Vagina (tissue), 2 donors: ENCODE data around the gene DDX10. TPM values are rescaled to one million over a fixed set of nuclear protein-coding genes. Genes with fewer than 3 reads are reported as not detected.
"Not testable (repeated sequence)": the region's sequence is repeated elsewhere in the genome, so short reads cannot be mapped to it uniquely, and the experiment has no call there.

Source experiments
- DNase-seq, 2 donors: peaks; one replicate each; pipeline ENCODE4 v3.0.0-alpha.2; 2017; ENCODE audit errors: extremely low spot score in 2 of 2
- H3K27ac ChIP-seq: fragments of 200-600 bp; sonication (generic); one replicate; pipeline ENCODE4 v1.5.1; 2019
- H3K27me3 ChIP-seq: fragments of 200-600 bp; sonication (generic); one replicate; pipeline ENCODE4 v1.5.1; 2019
- H3K36me3 ChIP-seq, 2 donors: fragments of 200-600 bp; sonication (generic); one replicate each; pipeline ENCODE4 v1.5.1; 2017 to 2019
- H3K4me1 ChIP-seq: fragments of 200-600 bp; sonication (generic); one replicate; pipeline ENCODE4 v1.5.1; 2019
- H3K4me3 ChIP-seq, 2 donors: fragments of 200-600 bp; sonication (generic); 1 replicate in 1 of 2; 2 replicates in 1 of 2; pipeline ENCODE4 v1.5.1; 2016 to 2019
- H3K9me3 ChIP-seq: fragments of 200-600 bp; sonication (generic); one replicate; pipeline ENCODE4 v1.5.1; 2019
- POLR2A ChIP-seq, 2 donors: fragments of 450-650 bp; IDR thresholded peaks; one replicate each; pipeline ENCODE4 v1.6.1; 2017; ENCODE audit warnings: antibody characterized with exemption in 2 of 2, mild to moderate bottlenecking in 2 of 2, moderate library complexity in 2 of 2
- POLR2AphosphoS5 ChIP-seq, 2 donors: sonication (generic); formaldehyde crosslinking; IDR thresholded peaks; one replicate each; pipeline ENCODE4 v1.9.0; 2017; ENCODE audit warnings: antibody characterized with exemption in 2 of 2, mild to moderate bottlenecking in 2 of 2, low read depth in 1 of 2; ENCODE audit not compliant: insufficient read depth in 1 of 2
- intact Hi-C: fragments of 100-400 bp; cut with DNase I; formaldehyde crosslinking; loops from one replicate; pipeline ENCODE4 v1.15.1; 2023
- total RNA-seq: library from RNA; depleted of rRNA; stranded (reverse); fragments of >200 nt; gene quantifications from one replicate; pipeline ENCODE4 v1.2.3, GENCODE V29; 2016
- TF ChIP-seq, protein P1 (sequence below), 3 experiments: fragments of 450-650 bp in 2 of 3; fragments of 200-600 bp in 1 of 3; sonication (generic) in 1 of 3; IDR thresholded peaks; one replicate each; pipeline ENCODE4 v1.5.1; 2017 to 2019; ENCODE audit warnings: antibody characterized with exemption in 3 of 3, mild to moderate bottlenecking in 2 of 3, moderate library complexity in 2 of 3

DDX10 gene
- total RNA-seq, 1 donor from 2014 or later: 23.8 TPM

DNA sequence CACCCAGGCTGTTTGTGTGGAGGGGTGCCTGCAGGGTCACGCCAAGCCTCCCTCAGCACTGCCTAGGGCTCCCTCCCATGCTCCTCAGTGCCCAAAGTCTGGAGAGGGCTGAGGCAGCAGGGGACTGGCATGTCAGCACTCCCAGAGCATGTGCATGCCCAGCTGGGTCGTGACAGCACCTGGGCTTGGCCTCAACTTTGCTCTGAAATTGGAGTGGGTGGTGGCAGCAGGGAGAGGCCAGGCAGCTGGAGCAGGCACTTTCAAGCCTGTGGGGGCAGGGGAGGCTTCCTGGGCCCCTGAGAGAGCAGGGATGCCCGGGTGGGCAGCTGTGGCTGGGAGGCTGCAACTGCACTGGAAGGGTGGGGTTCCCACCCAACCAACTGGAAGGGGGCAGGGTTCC lies 35.6 kb upstream of the DDX10 start:
- TF ChIP-seq POLR2A (IDR thresholded peaks at IDR 0.05): no peak
- TF ChIP-seq POLR2AphosphoS5 (IDR thresholded peaks at IDR 0.05; ENCODE audit: insufficient read depth in 1 of 2, low read depth in 1 of 2): no peak
- TF ChIP-seq, protein P1, sequence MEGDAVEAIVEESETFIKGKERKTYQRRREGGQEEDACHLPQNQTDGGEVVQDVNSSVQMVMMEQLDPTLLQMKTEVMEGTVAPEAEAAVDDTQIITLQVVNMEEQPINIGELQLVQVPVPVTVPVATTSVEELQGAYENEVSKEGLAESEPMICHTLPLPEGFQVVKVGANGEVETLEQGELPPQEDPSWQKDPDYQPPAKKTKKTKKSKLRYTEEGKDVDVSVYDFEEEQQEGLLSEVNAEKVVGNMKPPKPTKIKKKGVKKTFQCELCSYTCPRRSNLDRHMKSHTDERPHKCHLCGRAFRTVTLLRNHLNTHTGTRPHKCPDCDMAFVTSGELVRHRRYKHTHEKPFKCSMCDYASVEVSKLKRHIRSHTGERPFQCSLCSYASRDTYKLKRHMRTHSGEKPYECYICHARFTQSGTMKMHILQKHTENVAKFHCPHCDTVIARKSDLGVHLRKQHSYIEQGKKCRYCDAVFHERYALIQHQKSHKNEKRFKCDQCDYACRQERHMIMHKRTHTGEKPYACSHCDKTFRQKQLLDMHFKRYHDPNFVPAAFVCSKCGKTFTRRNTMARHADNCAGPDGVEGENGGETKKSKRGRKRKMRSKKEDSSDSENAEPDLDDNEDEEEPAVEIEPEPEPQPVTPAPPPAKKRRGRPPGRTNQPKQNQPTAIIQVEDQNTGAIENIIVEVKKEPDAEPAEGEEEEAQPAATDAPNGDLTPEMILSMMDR (IDR thresholded peaks at IDR 0.05): no peak
- H3K4me1 ChIP-seq: peaks cover 8% of the 10 kb centered on the region
- no peaks in the 10 kb centered on the region for H3K9me3 ChIP-seq
- H3K36me3 ChIP-seq: no peaks in the 10 kb centered on the region
- intact Hi-C loops: no loop called here
- H3K27me3 ChIP-seq: no peaks in the 10 kb centered on the region
- no peak overlapping the region for H3K27ac ChIP-seq
- no peak overlapping the region for H3K4me3 ChIP-seq
- no peak for DNase-seq

DNA sequence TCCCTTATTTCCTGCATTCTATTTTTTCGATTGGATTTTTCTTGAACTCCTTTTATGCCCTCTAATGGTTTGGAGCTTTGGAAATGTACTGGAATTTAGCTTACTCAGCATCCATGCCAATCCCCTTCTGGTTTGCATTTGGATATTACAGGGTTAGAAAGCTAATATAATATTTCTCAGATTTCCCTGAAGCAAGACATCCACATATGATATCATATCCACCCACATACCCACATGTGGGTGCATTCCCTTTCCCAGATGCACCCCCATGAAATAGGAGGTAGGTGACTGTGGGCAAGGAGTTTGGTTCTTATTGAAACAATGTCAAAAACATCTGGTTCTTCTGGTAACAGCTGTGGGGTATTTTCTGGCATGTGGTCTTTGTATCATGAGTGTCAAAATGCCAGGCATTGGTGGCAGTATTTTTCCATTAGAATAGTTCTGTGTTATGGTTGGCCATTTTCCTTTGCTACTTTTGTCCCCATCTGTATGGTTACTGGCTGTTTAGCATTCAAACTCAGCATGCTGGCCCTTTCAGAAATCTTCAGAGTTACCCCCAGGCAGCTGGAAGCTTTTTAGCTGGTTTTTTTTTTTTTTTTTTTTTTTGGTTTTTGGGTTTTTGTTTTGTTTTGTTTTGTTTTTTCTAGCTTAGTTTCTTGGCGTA lies 32.7 kb upstream of the DDX10 start:
- Histone ChIP-seq H3K4me3 (no peak overlapping the region), H3K4me1 (no peaks in the 10 kb centered on the region), H3K36me3 (no peaks in the 10 kb centered on the region), H3K27ac (no peak overlapping the region), H3K27me3 (no peaks in the 10 kb centered on the region), H3K9me3 (no peaks in the 10 kb centered on the region)
- no peak for DNase-seq
- TF ChIP-seq, protein P1 (IDR thresholded peaks at IDR 0.05): no peak
- TF ChIP-seq POLR2A (IDR thresholded peaks at IDR 0.05) (no peak), POLR2AphosphoS5 (IDR thresholded peaks at IDR 0.05; ENCODE audit: insufficient read depth in 1 of 2, low read depth in 1 of 2) (no peak)
- intact Hi-C loops: no loop called here

- no peak for DNase-seq
- TF ChIP-seq, protein P1 (IDR thresholded peaks at IDR 0.05): no peak
- TF ChIP-seq POLR2A (IDR thresholded peaks at IDR 0.05): no peak
- TF ChIP-seq POLR2AphosphoS5 (IDR thresholded peaks at IDR 0.05; ENCODE audit: insufficient read depth in 1 of 2, low read depth in 1 of 2): no peak
- no peak overlapping the region for H3K27ac ChIP-seq
- no peak overlapping the region for H3K4me3 ChIP-seq
- H3K9me3 ChIP-seq: no peaks in the 10 kb centered on the region
- no peaks in the 10 kb centered on the region for H3K4me1 ChIP-seq
- intact Hi-C loops: no loop called here
- no peaks in the 10 kb centered on the region for H3K36me3 ChIP-seq
- no peaks in the 10 kb centered on the region for H3K27me3 ChIP-seq
These were observed 29.8 kb upstream of the DDX10 start for GRCh38 chr11:108635106-108635505.

DNA sequence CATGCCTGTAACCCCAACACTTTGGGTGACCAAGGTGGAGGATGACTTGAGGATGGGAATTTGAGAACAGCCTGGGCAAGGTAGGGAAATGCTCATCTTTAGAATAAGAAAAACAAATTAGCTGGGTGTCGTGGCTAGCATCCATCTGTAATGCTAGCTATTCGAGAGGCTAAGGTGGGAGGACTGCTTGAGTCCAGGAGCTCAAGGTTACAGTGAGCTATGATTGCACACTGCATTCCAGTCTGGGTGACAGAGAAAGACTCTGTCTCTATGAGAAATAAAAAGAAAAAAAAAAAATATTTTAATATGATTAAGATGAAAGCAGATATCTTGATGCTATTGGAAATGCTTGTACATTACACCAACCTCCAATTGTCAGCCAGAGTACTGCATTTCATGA lies 28.6 kb upstream of the DDX10 start:
- H3K4me3 ChIP-seq: no peak overlapping the region
- intact Hi-C loops: no loop called here
- no peaks in the 10 kb centered on the region for H3K9me3 ChIP-seq
- no peaks in the 10 kb centered on the region for H3K36me3 ChIP-seq
- no peaks in the 10 kb centered on the region for H3K27me3 ChIP-seq
- TF ChIP-seq POLR2AphosphoS5 (IDR thresholded peaks at IDR 0.05; ENCODE audit: insufficient read depth in 1 of 2, low read depth in 1 of 2): no peak
- TF ChIP-seq POLR2A (IDR thresholded peaks at IDR 0.05): no peak
- TF ChIP-seq, protein P1 (IDR thresholded peaks at IDR 0.05): no peak
- DNase-seq: no peak
- H3K4me1 ChIP-seq: no peaks in the 10 kb centered on the region
- H3K27ac ChIP-seq: no peak overlapping the region

- intact Hi-C loops: no loop called here
- Histone ChIP-seq H3K36me3 (no peaks in the 10 kb centered on the region), H3K27me3 (no peaks in the 10 kb centered on the region), H3K4me1 (no peaks in the 10 kb centered on the region), H3K9me3 (no peaks in the 10 kb centered on the region), H3K27ac (no peak overlapping the region), H3K4me3 (no peak overlapping the region)
- TF ChIP-seq POLR2AphosphoS5 (IDR thresholded peaks at IDR 0.05; ENCODE audit: insufficient read depth in 1 of 2, low read depth in 1 of 2) (no peak), POLR2A (IDR thresholded peaks at IDR 0.05) (no peak)
- TF ChIP-seq, protein P1 (IDR thresholded peaks at IDR 0.05): no peak
- no peak for DNase-seq
These were observed 25.7 kb upstream of the DDX10 start for GRCh38 chr11:108639146-108639545.

GRCh38 chr11:108641752-108642151 lies 23.1 kb upstream of the DDX10 start:
- H3K36me3 ChIP-seq, H3K4me3 ChIP-seq, intact Hi-C loops, H3K9me3 ChIP-seq, H3K27ac ChIP-seq, DNase-seq, H3K27me3 ChIP-seq, H3K4me1 ChIP-seq: not testable (repeated sequence)
